PC-3 (cell line): ENCODE results near the gene MDK. TPM values are rescaled to one million over a fixed set of nuclear protein-coding genes. Genes with fewer than 3 reads are reported as not detected.

Experiments
- ATAC-seq: fragments of 200-7000 bp; cut with Tn5 transposase; 2 replicates; pipeline ENCODE4 v1.9.1; 2020; ENCODE audit warnings: mild to moderate bottlenecking, moderate library complexity
- BruUV-seq: library from RNA; stranded (reverse); fragments of 400-500 nt; replicated peaks from 2 replicates; lab custom pipeline; 2021; lab: Mats Ljungman, UMichigan
- CTCF ChIA-PET: fragments of 300-600 bp; sonication (Branson Sonifier 250); formaldehyde crosslinking; loops from one replicate; lab custom pipeline; 2022; ENCODE audit warnings: antibody characterized with exemption; lab: Charles Lee
- POLR2A ChIA-PET: fragments of 300-600 bp; sonication (Branson Sonifier 250); formaldehyde crosslinking; loops from one replicate; lab custom pipeline; 2022; ENCODE audit warnings: antibody characterized with exemption; ENCODE audit not compliant: unreplicated experiment; lab: Charles Lee
- DNase-seq: peaks from one replicate; pipeline ENCODE4 v3.0.0-alpha.2; 2015
- H2AFZ ChIP-seq: fragments of 300-600 bp; sonication (generic); 2 replicates; pipeline ENCODE4 v1.6.0; 2016; ENCODE audit warnings: antibody characterized with exemption, low read length
- H3F3A ChIP-seq: fragments of 300-600 bp; sonication (generic); one replicate; pipeline ENCODE4 v1.6.0; 2017; ENCODE audit warnings: antibody characterized with exemption, low read length, control low read depth, mild to moderate bottlenecking; ENCODE audit not compliant: unreplicated experiment
- H3K27ac ChIP-seq: fragments of 300-600 bp; sonication (generic); 2 replicates; pipeline ENCODE4 v1.5.1; 2016; ENCODE audit warnings: mild to moderate bottlenecking, low read length
- H3K27me3 ChIP-seq: fragments of 300-600 bp; sonication (generic); 2 replicates; pipeline ENCODE4 v1.6.1; 2016; ENCODE audit warnings: low read length, mixed read lengths
- H3K36me3 ChIP-seq: fragments of 300-600 bp; sonication (generic); 2 replicates; pipeline ENCODE4 v1.6.1; 2016; ENCODE audit warnings: low read depth, mixed run types, low read length, mixed read lengths
- H3K4me1 ChIP-seq: fragments of 300-600 bp; sonication (generic); 2 replicates; pipeline ENCODE4 v1.5.1; 2016; ENCODE audit warnings: low read length; ENCODE audit not compliant: insufficient read depth
- H3K4me2 ChIP-seq: fragments of 300-600 bp; sonication (generic); 2 replicates; pipeline ENCODE4 v1.6.0; 2016; ENCODE audit warnings: low read length
- H3K4me3 ChIP-seq: fragments of 300-600 bp; sonication (generic); 2 replicates; pipeline ENCODE4 v1.5.1; 2016; ENCODE audit warnings: mild to moderate bottlenecking, low read length, mixed read lengths
- H3K79me2 ChIP-seq: fragments of 300-600 bp; sonication (generic); 2 replicates; pipeline ENCODE4 v1.6.1; 2017; ENCODE audit warnings: low read length, mixed read lengths
- H3K9ac ChIP-seq: fragments of 300-600 bp; sonication (generic); 2 replicates; pipeline ENCODE4 v1.6.0; 2016; ENCODE audit warnings: mild to moderate bottlenecking, low read length
- H3K9me2 ChIP-seq: fragments of 300-600 bp; sonication (generic); replicated peaks from 2 replicates; pipeline ENCODE4 v1.6.1; 2016; ENCODE audit warnings: mixed run types, low read length, mixed read lengths
- H3K9me3 ChIP-seq: fragments of 300-600 bp; sonication (generic); 2 replicates; pipeline ENCODE4 v1.6.1; 2016; ENCODE audit warnings: low read length, mixed read lengths
- H4K20me1 ChIP-seq: fragments of 300-600 bp; sonication (generic); 2 replicates; pipeline ENCODE4 v1.6.1; 2016; ENCODE audit warnings: low read length, mixed read lengths
- CTCF ChIP-seq: fragments of 300-600 bp; sonication (generic); conservative IDR thresholded peaks from 2 replicates; pipeline ENCODE4 v1.5.1; 2017; ENCODE audit warnings: antibody characterized with exemption, low read depth, mild to moderate bottlenecking, low read length
- EZH2 ChIP-seq: fragments of 300-600 bp; sonication (generic); IDR thresholded peaks from one replicate; pipeline ENCODE4 v1.6.1; 2017; ENCODE audit warnings: antibody characterized with exemption, mild to moderate bottlenecking, low read length; ENCODE audit not compliant: unreplicated experiment
- EZH2phosphoT487 ChIP-seq: fragments of 300-600 bp; sonication (generic); IDR thresholded peaks from 2 replicates; pipeline ENCODE4 v1.6.1; 2018; ENCODE audit warnings: mild to moderate bottlenecking, antibody characterized with exemption, low read length, borderline replicate concordance
- intact Hi-C: fragments of 100-400 bp; cut with micrococcal nuclease; formaldehyde crosslinking; loops from 2 replicates; pipeline ENCODE4 v1.9.0; 2023
- total RNA-seq: library from RNA; depleted of rRNA; stranded (reverse); fragments of >200 nt; gene quantifications from 2 replicates; pipeline ENCODE4 v1.2.3, GENCODE V29; 2014

The MDK gene
- total RNA-seq, 1 experiment from 2014 or later: 184 TPM

- no peaks in the 10 kb centered on the region for H3K9me3 ChIP-seq
- ATAC-seq: no peak
- H3K27ac ChIP-seq: no peak overlapping the region
- H2AFZ ChIP-seq: no peak overlapping the region
- no peak overlapping the region for H3K4me2 ChIP-seq
- TF ChIP-seq EZH2phosphoT487 (no peak), CTCF (no peak), EZH2 (no peak)
- intact Hi-C loops: no loop called here
- peaks cover 6% of the 10 kb centered on the region for H3K4me1 ChIP-seq
- H3K27me3 ChIP-seq: no peaks in the 10 kb centered on the region
- no peak overlapping the region for H3K4me3 ChIP-seq
- ChIA-PET POLR2A (no interaction called here), CTCF (no interaction called here)
- no peaks in the 10 kb centered on the region for H3F3A ChIP-seq
- DNase-seq: no peak
- no peaks in the 10 kb centered on the region; the same call in 1 of the 2 replicates for H3K36me3 ChIP-seq
- no peaks in the 10 kb centered on the region for H4K20me1 ChIP-seq
- H3K9ac ChIP-seq: no peak overlapping the region
- H3K79me2 ChIP-seq: peaks cover 80% of the 10 kb centered on the region
- BruUV-seq: no TSS peak
- H3K9me2 ChIP-seq: no peaks in the 10 kb centered on the region
Observed at GRCh38 chr11:46353698-46354097, 27.8 kb upstream of the MDK start.

GRCh38 chr11:46356924-46357482, 24.5 kb upstream of the MDK start:
- Histone ChIP-seq H3F3A (no peaks in the 10 kb centered on the region), H3K4me1 (peaks cover under 1% of the 10 kb centered on the region; the same call in 1 of the 2 replicates), H3K9me3 (no peaks in the 10 kb centered on the region), H3K4me3 (no peak overlapping the region), H4K20me1 (no peaks in the 10 kb centered on the region), H3K4me2 (no peak overlapping the region), H3K79me2 (peaks cover 54% of the 10 kb centered on the region), H3K27ac (no peak overlapping the region), H2AFZ (no peak overlapping the region), H3K9me2 (no peaks in the 10 kb centered on the region), H3K9ac (no peak overlapping the region), H3K27me3 (no peaks in the 10 kb centered on the region), H3K36me3 (no peaks in the 10 kb centered on the region; the same call in 1 of the 2 replicates)
- TF ChIP-seq EZH2 (no peak), CTCF (no peak), EZH2phosphoT487 (no peak)
- intact Hi-C loops: no loop called here
- POLR2A ChIA-PET: no interaction called here
- CTCF ChIA-PET: no interaction called here
- no TSS peak for BruUV-seq
- no peak for DNase-seq
- no peak for ATAC-seq

GRCh38 chr11:46357483-46357936, 24.0 kb upstream of the MDK start:
- H3K27ac ChIP-seq: no peak overlapping the region
- DNase-seq (no peak), ATAC-seq (no peak)
- H3K9me3 ChIP-seq: no peaks in the 10 kb centered on the region
- H3K4me2 ChIP-seq: no peak overlapping the region
- H3K9ac ChIP-seq: no peak overlapping the region
- intact Hi-C loops: no loop called here
- H3K4me1 ChIP-seq: peaks cover 6% of the 10 kb centered on the region
- H3K9me2 ChIP-seq: no peaks in the 10 kb centered on the region
- no peak overlapping the region for H2AFZ ChIP-seq
- CTCF ChIA-PET: no interaction called here
- TF ChIP-seq EZH2phosphoT487: no peak
- no peak for TF ChIP-seq CTCF
- TF ChIP-seq EZH2: no peak
- no peaks in the 10 kb centered on the region for H4K20me1 ChIP-seq
- H3K27me3 ChIP-seq: no peaks in the 10 kb centered on the region
- peaks cover 49% of the 10 kb centered on the region for H3K79me2 ChIP-seq
- no peaks in the 10 kb centered on the region for H3F3A ChIP-seq
- POLR2A ChIA-PET: no interaction called here
- no TSS peak for BruUV-seq
- H3K4me3 ChIP-seq: no peak overlapping the region
- H3K36me3 ChIP-seq: no peaks in the 10 kb centered on the region
